T-helper 1 cell treated with Interleukin-12 subunit alpha and Interleukin-12 subunit beta and Interleukin-4 antibody, amounts not matched to agents 30 μg/mL and 1 μg/mL, for 36 hours (primary cell): ENCODE data around the gene EDN2.

ENCODE experiments used
- H3K27ac Mint-ChIP-seq: one replicate; pipeline ENCODE4 v1.8.0; 2021; ENCODE audit warnings: mild to moderate bottlenecking, mixed read lengths
- H3K27me3 Mint-ChIP-seq: one replicate; pipeline ENCODE4 v1.8.0; 2021; ENCODE audit warnings: low read depth, mixed read lengths
- H3K36me3 Mint-ChIP-seq: one replicate; pipeline ENCODE4 v1.8.0; 2021; ENCODE audit warnings: low read depth, mixed read lengths
- H3K4me1 Mint-ChIP-seq: one replicate; pipeline ENCODE4 v1.8.0; 2021; ENCODE audit warnings: low read depth, mixed read lengths
- H3K4me3 Mint-ChIP-seq: one replicate; pipeline ENCODE4 v1.8.0; 2021; ENCODE audit warnings: mild to moderate bottlenecking, moderate library complexity, mixed read lengths
- H3K9me3 Mint-ChIP-seq: one replicate; pipeline ENCODE4 v1.8.0; 2021; ENCODE audit warnings: mixed read lengths

The EDN2 gene

DNA sequence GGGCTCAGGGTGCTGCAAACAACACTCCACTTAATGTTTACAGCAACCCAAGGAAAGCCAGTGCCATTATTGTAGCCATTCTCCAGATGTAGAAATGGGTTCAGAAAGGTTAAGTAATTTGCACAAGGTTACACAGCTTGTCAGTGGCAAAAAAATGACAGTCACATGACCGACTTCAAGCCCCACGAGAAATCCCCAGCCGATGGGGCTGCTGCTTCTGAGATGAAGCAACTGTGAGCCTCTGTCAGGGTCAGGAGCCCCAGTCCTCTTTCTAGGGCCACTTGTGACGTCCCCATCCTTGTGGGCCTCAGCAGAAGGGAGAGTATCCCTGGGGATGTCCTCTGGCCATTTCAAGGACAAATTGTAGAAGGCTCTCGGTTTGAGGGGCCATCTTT is 54.8 kb downstream of the EDN2 start:
- no peaks in the 10 kb centered on the region for H3K36me3 Mint-ChIP-seq
- peaks cover 4% of the 10 kb centered on the region for H3K27me3 Mint-ChIP-seq
- H3K27ac Mint-ChIP-seq = no peak overlapping the region
- H3K4me1 Mint-ChIP-seq = no peaks in the 10 kb centered on the region
- H3K4me3 Mint-ChIP-seq = no peak overlapping the region
- no peaks in the 10 kb centered on the region for H3K9me3 Mint-ChIP-seq
